Hepatocyte (in vitro differentiated cells): ENCODE results near the gene RPS6KA5. TPM values are rescaled to one million over a fixed set of nuclear protein-coding genes. Genes with fewer than 3 reads are reported as not detected.

Source experiments
- DNase-seq: peaks from one replicate; pipeline ENCODE4 v3.0.0-alpha.2; 2016; ENCODE audit warnings: low spot score
- H2AFZ ChIP-seq: fragments of 200-600 bp; sonication (generic); 2 replicates; pipeline ENCODE4 v1.6.0; 2016; ENCODE audit warnings: antibody characterized with exemption, mild to moderate bottlenecking
- H3K27ac ChIP-seq: fragments of 200-600 bp; sonication (generic); 2 replicates; pipeline ENCODE4 v1.5.1; 2016; ENCODE audit warnings: mild to moderate bottlenecking
- H3K27me3 ChIP-seq: fragments of 200-600 bp; sonication (generic); 2 replicates; pipeline ENCODE4 v1.6.1; 2016
- H3K36me3 ChIP-seq: fragments of 200-600 bp; sonication (generic); replicated peaks from 2 replicates; pipeline ENCODE4 v1.5.1; 2016; ENCODE audit warnings: low read depth; ENCODE audit not compliant: insufficient read depth
- H3K4me1 ChIP-seq: fragments of 200-600 bp; sonication (generic); 2 replicates; pipeline ENCODE4 v1.5.1; 2016; ENCODE audit warnings: mild to moderate bottlenecking, moderate library complexity; ENCODE audit not compliant: insufficient read depth
- H3K4me2 ChIP-seq: fragments of 200-600 bp; sonication (generic); 2 replicates; pipeline ENCODE4 v1.6.0; 2016
- H3K4me3 ChIP-seq: fragments of 200-600 bp; sonication (generic); 2 replicates; pipeline ENCODE4 v1.5.1; 2016; ENCODE audit warnings: mild to moderate bottlenecking
- H3K79me2 ChIP-seq: fragments of 200-600 bp; sonication (generic); 2 replicates; pipeline ENCODE4 v1.6.0; 2017; ENCODE audit warnings: mild to moderate bottlenecking
- H3K9me2 ChIP-seq: fragments of 200-600 bp; sonication (generic); replicated peaks from 2 replicates; pipeline ENCODE4 v1.6.0; 2017; ENCODE audit warnings: mild to moderate bottlenecking; ENCODE audit not compliant: insufficient read depth
- H3K9me3 ChIP-seq: fragments of 200-600 bp; sonication (generic); 2 replicates; pipeline ENCODE4 v1.5.1; 2016; ENCODE audit warnings: low read depth, mild to moderate bottlenecking
- H4K20me1 ChIP-seq: fragments of 200-600 bp; sonication (generic); 2 replicates; pipeline ENCODE4 v1.6.0; 2016; ENCODE audit warnings: mild to moderate bottlenecking; ENCODE audit not compliant: insufficient read depth, poor library complexity, severe bottlenecking
- CTCF ChIP-seq: fragments of 200-600 bp; sonication (generic); IDR thresholded peaks from 2 replicates; pipeline ENCODE4 v1.5.1; 2016; ENCODE audit warnings: antibody characterized with exemption, mild to moderate bottlenecking; ENCODE audit not compliant: poor library complexity
- EZH2 ChIP-seq: fragments of 200-600 bp; sonication (generic); IDR thresholded peaks from 2 replicates; pipeline ENCODE4 v1.6.1; 2016; ENCODE audit warnings: antibody characterized with exemption, mild to moderate bottlenecking, borderline replicate concordance
- EZH2phosphoT487 ChIP-seq: fragments of 200-600 bp; sonication (generic); IDR thresholded peaks from one replicate; pipeline ENCODE4 v1.6.1; 2018; ENCODE audit warnings: antibody characterized with exemption, mild to moderate bottlenecking, low read depth, moderate library complexity; ENCODE audit not compliant: unreplicated experiment, severe bottlenecking
- WGBS: methylation state at CpG from one replicate; pipeline ENCODE4 v1.1.6; 2016; ENCODE audit warnings: low lambda C conversion rate; ENCODE audit errors: missing lambda C conversion rate; 5-methylcytosine and 5-hydroxymethylcytosine counted together
- polyA plus RNA-seq: library from polyadenylated mRNA; unstranded; fragments of >200 nt; fragmentation: Nextera tagmentation; extraction: Ambion mirVana; gene quantifications from 2 replicates; pipeline ENCODE4 v1.2.1, GENCODE V29; 2016
- total RNA-seq: library from RNA; depleted of rRNA; stranded (reverse); fragments of >200 nt; gene quantifications from 2 replicates; pipeline ENCODE4 v1.2.3, GENCODE V29; 2014

RPS6KA5 gene
- total and polyA plus RNA-seq, 2 experiments from 2014 or later, result 4.8 to 6.3 TPM

- no peak for DNase-seq
- H3K4me2 ChIP-seq, result no peak overlapping the region
- H3K4me1 ChIP-seq, result peaks cover 7% of the 10 kb centered on the region
- H3K27ac ChIP-seq, result peak overlapping the region; percentile 24
- H2AFZ ChIP-seq, result no peak overlapping the region
- no peaks in the 10 kb centered on the region for H3K9me3 ChIP-seq
- TF ChIP-seq EZH2phosphoT487, result no peak
- no peak for TF ChIP-seq EZH2
- TF ChIP-seq CTCF, result no peak
- no peaks in the 10 kb centered on the region for H3K79me2 ChIP-seq
- no peaks in the 10 kb centered on the region for H3K9me2 ChIP-seq
- H4K20me1 ChIP-seq, result no peaks in the 10 kb centered on the region
- no peak overlapping the region for H3K4me3 ChIP-seq
- no peaks in the 10 kb centered on the region for H3K27me3 ChIP-seq
- WGBS, result 76% methylated on average over 3 of the region's 3 CpGs
- no peaks in the 10 kb centered on the region for H3K36me3 ChIP-seq
Measured at GRCh38 chr14:91082282-91082681, 21.8 kb upstream of the RPS6KA5 start.

DNA sequence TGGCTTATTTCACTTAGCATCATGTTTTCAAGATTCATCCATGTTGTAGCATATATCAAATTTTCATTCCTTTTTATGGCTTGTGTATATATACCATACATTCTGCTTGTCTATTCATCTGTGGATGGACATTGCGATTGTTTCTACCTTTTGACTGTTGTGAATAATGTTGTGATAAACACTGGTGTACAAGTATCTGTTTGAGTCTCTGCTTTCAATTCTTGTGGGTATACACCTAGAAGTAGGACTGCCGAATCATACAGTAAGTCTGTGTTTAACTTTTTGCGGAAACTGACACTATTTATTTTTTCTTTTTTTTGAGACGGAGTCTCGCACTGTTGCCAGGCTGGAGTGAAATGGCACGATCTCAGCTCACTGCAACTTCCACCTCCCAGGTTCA lies 19.6 kb upstream of the RPS6KA5 start:
- Histone ChIP-seq H3K4me2 (no peak overlapping the region), H3K27ac (no peak overlapping the region), H4K20me1 (no peaks in the 10 kb centered on the region), H3K4me1 (peaks cover 7% of the 10 kb centered on the region), H3K9me2 (no peaks in the 10 kb centered on the region), H3K36me3 (no peaks in the 10 kb centered on the region), H3K9me3 (no peaks in the 10 kb centered on the region), H3K27me3 (no peaks in the 10 kb centered on the region), H2AFZ (no peak overlapping the region), H3K79me2 (no peaks in the 10 kb centered on the region), H3K4me3 (no peak overlapping the region)
- TF ChIP-seq EZH2, result no peak
- no peak for TF ChIP-seq CTCF
- no peak for TF ChIP-seq EZH2phosphoT487
- 98% methylated on average over 6 of the region's 6 CpGs for WGBS
- DNase-seq, result no peak

DNA sequence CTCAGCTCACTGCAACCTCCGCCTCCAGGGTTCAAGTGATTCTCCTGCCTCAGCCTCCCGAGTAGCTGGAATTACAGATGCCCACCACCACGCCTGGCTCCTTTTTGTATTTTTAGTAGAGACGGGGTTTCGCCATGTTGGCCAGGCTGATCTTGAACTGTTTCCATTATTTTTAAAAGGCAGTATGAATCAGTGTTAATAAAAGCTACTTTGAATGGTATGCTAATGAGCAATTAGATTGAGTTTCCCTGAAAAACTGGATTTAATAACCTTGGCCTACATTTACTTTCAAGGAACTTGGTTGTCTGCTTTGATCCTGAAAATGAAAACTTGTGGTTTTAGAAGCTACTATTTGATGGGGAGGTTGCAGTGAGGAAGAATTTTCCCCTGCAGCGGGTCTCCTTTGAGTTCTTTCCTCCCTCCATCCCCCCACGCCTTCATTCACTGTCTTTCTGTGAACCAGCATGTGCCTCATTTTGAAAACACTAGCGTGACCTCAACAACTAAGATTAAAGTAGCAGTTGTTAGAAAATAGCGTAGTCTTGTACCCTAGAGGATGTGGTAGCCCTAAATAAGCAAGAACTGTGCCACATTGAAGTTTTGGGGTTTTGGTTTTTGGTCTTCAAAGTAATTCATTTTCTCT lies 17.8 kb upstream of the RPS6KA5 start:
- 86% methylated on average over 9 of the region's 9 CpGs for WGBS
- no peaks in the 10 kb centered on the region for H3K27me3 ChIP-seq
- H3K4me3 ChIP-seq, result no peak overlapping the region
- H3K4me2 ChIP-seq, result no peak overlapping the region
- H3K9me2 ChIP-seq, result no peaks in the 10 kb centered on the region
- DNase-seq, result no peak
- H3K4me1 ChIP-seq, result peaks cover 7% of the 10 kb centered on the region
- no peak overlapping the region for H2AFZ ChIP-seq
- no peaks in the 10 kb centered on the region for H3K79me2 ChIP-seq
- no peaks in the 10 kb centered on the region for H3K36me3 ChIP-seq
- H3K9me3 ChIP-seq, result no peaks in the 10 kb centered on the region
- H4K20me1 ChIP-seq, result no peaks in the 10 kb centered on the region
- no peak overlapping the region for H3K27ac ChIP-seq
- TF ChIP-seq EZH2, result no peak

DNA sequence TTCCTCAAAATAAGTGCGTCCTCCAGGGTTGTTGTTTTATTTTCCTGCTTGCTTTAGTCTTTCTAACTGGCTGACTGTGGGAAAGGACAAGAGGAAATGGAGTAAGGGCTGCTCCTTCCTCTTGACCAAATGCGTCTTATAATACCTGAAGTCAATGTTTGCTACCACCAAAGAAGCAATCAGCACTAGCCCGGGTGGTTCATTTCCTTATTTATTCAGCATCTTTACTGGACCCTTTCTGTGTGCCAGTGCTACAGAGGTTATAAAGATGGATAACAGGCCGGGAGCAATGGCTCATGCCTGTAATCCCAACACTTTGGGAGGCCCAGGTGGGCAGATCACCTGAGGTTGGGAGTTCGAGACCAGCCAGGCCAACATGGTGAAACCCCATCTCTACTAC lies 15.1 kb upstream of the RPS6KA5 start:
- TF ChIP-seq EZH2phosphoT487, result no peak
- no peak for TF ChIP-seq EZH2
- no peak for TF ChIP-seq CTCF
- Histone ChIP-seq H3K9me2 (no peaks in the 10 kb centered on the region), H3K27ac (no peak overlapping the region)

More for the DNA sequence above, 15.1 kb upstream of the RPS6KA5 start:
- Histone ChIP-seq H3K79me2 (no peaks in the 10 kb centered on the region), H3K36me3 (no peaks in the 10 kb centered on the region), H3K27me3 (no peaks in the 10 kb centered on the region), H3K4me3 (no peak overlapping the region), H2AFZ (no peak overlapping the region), H3K9me3 (no peaks in the 10 kb centered on the region), H3K4me2 (no peak overlapping the region), H4K20me1 (no peaks in the 10 kb centered on the region), H3K4me1 (no peaks in the 10 kb centered on the region)
- WGBS, result 90% methylated on average over 5 of the region's 5 CpGs
- DNase-seq, result no peak
